HUDEP-2 (cell line): ENCODE data around the gene SH3BGR.
"Not testable (repeated sequence)": the region's sequence is repeated elsewhere in the genome, so short reads cannot be mapped to it uniquely, and the experiment has no call there.

Experiments
- DNase-seq, 76 experiments: peaks; one replicate each; lab custom pipeline; 2025; ENCODE audit not compliant: unreplicated experiment in 76 of 76; lab: John Stamatoyannopoulos, UW

The SH3BGR gene

DNA sequence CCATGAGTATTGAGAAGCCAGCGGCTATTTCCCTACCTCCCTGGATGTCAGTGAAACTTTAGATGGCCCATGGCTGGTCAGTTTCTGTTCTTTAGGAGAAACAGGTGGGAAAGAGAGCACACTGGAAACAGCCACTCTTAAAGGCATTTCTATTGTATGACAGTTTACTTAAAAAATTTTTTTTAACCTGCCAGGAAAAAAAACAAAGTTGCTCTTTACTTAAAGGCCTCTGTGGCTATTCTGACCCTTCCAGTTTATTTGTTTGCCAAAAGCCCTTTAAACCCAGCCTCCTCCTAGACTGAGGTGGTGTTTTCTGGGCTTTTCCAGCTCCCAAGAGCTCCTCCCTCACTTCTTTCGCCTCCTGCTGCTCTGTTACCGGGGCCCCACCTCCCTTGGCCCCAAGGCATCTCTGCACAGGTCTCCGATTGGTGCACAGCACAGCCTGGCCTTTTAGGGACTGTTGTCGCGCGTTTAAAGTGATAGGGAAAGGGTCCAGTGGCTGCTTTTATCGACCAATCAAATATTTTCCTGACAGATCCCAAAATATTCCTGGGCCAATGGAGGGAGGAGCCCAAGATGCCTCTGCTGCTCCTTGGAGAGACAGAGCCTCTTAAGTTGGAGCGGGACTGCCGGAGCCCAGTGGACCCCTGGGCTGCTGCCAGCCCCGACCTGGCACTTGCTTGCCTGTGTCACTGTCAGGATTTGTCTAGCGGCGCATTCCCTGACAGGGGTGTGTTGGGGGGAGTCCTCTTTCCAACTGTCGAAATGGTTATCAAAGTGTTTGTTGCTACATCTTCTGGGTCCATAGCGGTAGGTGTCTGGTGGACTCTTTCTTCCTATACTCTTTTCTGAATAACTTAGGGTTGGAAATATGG lies at the start of gene SH3BGR:
Gene SH3BGR (plus strand): TSS at position 639 of the 875 bp plus-strand sequence. CDS start 127 bp downstream, at position 766.
- no peak for DNase-seq

DNA sequence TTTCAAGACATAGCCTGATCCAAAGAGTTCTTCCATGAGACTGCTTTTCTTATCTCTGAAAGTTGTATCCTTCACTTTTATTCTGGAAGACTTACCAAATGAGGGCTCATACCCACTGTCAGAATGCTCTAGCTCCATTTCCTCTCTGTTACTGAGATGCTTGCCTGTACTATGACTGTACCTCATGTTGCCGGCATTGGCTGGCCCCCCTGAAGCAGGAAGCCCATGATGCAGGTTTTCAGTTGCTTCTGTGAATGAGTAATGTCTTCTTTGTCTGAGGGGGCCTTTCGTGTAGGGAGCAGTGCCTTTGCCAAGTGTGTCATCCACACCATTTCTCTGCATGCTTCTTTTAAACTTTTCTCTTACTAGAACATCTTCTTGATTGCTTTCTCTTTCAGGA lies 45.7 kb upstream of the SH3BGR start:
- no peak for DNase-seq

DNA sequence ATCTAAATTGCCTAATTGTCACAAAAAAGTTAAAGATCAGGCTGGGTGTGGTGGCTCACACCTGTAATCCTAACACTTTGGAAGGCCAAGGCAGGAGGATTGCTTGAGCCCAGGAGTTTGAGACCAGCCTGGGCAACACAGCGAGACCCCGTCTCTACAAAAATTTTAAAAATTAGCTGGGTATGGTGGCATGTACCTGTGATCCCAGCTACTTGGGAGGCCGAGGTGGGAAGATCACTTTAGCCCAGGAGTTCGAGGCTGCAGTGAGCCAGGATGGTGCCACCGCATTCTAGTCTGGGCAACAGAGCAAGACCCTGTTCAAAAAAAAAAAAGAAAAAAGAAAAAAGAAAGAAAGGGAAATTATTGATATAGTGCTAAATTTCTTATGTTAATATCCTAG lies 32.6 kb upstream of the SH3BGR start:
- not testable (repeated sequence) for DNase-seq

DNA sequence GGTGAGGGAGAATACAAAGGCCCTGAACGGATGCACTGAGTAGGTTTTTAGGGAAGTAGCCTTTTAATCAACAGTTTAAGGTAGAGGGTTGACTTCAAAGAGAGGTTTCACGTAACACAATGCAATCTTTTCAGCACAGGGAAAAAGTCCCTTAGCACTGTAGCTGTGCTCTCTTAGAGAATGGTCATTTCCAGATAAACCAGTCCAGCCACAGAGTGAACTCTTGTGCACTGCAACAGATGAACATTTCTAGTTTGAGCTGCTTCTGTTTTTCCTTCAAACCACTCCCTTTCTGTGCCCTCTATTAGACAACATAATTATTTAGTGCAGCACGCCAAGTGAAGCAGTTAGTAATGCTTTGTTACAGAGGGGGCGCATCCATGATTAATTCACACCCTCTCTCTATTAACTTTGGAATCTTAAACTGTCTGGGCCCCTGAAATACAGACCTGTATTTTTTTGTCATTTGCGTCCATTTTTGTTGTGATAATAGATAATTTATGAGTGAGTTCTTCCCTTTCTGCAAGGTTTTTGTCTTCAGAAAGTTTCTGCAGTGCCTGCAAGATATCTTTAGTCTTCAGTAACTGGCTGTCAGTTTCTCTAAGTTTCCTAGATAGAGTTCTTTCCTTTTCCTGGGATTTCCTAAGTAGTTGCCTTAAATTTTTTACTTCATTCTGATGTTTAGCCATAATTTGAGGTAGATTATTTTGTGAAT lies 29.1 kb upstream of the SH3BGR start:
- DNase-seq: peak in 1 of 76 experiments; percentile 7

DNA sequence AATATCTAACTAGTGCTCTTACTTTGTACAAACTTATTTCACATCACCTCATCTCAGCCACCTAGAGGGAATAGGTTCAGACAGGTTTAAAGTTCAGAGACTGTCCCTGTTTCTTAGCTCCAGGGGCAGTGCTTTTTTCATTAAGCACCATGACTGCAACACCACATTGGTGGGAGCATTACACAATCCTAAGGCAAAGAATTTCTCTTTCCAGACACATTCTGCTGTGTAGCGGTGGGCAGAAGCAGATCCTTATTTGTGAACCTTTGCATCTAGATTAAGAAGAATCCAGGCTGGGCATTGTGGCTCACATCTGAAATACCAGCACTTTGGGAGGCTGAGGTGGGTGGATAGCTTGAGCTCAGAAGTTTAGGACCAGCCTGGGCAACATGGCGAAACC lies 22.3 kb upstream of the SH3BGR start:
- no peak for DNase-seq

DNA sequence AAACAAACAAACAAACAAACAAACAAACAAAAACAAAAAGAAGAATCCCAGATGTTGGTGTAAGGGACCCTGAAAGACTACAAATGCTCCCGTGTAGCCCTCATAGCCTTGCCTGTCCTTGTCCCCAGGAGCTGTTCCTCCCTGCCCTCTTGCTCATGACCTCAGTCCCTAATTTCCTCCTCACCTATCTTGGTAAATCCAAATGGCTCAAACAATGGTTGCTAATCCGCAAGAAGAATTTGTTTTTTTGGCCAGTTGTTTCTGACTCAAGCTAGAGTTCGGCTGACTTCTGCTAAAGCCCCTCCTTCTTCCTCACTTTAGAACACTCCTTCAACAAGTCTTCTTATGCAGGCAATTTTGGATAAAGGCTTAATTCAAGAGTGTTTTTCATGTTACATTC lies 21.8 kb upstream of the SH3BGR start:
- DNase-seq: no peak

DNA sequence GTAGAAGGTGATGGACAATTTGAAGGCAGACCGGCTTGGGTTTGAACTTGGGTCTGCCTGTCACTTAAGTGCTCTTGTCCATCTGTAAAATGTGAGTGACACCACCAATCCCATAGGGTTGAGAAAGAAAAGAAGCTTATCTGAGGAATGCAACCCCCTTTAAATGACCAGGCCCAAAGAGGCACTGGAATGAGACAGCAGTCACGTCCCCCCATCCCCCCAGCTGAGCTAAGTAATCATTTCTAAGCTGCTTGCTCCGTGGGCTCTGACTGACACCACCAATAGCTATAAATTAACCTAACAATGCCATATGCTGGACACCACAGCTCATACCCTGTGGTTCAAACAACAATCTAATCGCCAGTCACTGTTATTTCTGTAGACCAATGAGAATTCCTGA lies 21.3 kb upstream of the SH3BGR start:
- no peak for DNase-seq

DNA sequence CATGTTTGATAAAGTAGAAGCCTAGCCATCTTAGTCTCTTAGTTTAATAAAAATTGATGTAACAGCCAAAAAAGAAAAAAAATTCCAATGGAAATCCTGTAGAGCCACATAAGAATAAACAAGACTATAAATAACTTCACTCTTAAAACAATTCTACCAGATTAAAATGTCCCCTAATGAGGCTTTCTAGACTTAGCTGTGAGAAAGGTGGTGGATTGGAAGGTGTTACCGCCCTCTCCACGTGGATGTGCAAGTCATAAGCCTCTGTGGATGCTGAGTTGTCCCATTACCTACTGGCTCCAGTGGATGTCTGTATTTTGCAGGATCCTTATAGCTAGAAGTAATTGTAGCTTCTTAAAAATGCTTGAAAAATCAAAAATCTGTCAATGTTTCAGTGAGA lies 20.8 kb upstream of the SH3BGR start:
- no peak for DNase-seq

DNA sequence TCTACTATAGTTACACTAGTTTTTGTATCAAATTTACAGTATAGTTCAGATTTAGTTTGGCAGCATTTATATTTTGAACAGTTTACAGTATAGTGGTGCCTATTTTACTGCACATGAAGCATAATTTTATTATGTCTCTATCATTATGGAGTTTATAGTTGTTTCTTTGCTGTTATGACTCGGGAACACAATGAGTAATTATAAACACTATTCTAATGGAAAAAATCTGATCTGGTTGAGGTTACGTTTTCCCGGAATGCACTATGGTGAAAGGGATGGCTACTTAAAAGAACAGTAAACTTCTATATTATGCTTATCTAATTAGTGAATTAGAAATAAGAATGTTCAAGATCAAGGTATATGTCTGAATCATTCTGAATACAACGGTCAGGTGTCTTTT lies 16.8 kb upstream of the SH3BGR start:
- DNase-seq: no peak

DNA sequence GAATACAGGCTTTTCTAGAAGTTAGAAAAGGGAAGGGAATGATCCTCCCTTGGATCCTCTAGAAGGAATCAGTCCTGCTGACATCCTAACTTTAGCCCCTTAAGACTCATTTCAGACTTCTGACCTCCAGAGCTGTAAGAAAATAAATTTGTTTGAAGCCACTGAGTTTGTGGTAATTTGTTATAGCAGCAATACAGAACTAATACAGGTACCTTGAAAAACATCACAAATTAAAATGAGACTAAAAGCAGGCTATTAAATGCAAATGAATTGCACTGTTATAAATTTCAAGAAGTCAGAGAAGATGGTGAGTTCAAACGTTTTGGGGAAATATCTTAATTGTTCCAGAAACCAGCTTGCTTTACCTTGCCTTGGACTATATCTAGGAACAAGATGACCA lies 12.5 kb upstream of the SH3BGR start:
- DNase-seq: no peak

DNA sequence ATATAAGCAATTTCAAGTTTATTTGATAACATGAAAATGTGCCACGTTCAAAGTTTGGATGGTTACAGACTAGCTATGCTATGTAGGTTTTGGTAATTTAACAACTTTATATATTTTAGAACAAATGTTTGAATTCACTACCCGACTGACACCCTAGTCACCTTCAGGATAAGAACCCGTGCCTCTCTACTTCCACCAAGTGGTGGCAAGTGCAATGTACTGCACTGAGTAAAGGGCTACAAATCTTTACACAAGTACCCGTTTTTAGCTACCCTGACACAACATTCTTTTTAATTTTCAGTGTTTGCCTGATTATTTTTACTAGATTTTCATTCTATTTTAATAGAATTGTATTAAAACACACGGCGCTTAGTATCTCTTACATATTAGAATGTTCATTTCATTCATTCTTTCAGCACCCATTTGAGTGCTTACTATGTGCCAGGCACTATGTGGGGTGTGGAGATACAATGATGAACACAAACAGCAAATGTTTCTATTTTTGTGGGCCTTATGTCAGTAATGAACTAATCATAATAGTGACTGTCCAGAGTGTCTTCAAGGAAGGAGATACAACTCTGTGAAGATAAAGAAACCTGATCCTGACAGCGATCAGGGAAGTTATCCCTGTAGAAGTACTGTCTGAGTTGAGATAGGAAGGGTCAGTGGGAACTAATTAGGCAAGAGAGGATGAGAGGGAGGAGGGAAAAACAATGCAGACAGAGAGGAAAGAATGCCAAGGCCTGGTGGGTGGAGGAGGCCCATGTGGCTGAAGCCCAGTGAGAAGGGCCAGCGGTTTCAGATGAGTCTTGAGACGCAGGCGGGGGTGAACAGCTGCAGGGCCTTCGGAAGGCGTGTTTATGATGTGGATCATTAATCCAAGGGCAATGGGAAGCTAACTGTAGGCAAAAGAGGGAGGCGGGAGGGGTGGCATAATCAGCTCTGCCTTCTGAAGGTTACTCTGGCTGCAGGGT lies 10.0 kb upstream of the SH3BGR start:
- peak in 49 of 76 experiments; percentile 4 to 74 (median 42) for DNase-seq

DNA sequence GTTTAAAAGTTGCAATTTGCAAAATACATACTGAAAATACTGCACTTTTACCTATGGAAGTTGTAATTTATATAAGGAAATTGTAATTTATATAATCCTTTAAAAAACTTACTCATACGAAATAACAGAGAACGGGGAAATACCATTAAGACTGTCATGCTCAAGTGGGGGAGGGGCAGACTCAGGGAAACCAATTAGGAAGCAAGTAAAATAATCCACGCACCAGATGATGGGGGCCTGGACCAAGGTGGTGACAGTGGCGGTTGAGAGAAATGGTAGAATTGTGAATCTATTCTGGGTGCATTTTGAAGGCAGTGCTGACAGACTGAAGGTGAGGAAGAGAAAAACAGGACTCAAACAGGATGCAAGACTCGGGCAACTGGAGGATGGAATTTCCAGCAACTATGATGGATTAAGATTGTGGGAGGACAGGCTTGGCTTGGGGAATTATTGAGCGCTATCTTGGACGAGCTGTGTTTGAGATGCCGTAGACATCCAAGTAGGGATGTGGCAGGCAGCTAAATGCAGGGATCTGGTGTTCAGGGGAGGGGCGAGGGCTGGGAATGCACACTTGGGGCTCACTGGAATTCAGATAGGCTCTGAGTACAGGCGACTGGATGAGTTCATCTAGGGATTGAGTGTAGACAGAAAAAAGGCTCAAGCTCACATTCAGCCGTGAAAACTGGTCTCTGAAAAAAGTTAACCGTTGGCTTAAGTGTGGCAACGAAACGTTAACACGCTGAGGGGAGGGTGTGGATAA lies 7.2 kb upstream of the SH3BGR start:
- DNase-seq: no peak

DNA sequence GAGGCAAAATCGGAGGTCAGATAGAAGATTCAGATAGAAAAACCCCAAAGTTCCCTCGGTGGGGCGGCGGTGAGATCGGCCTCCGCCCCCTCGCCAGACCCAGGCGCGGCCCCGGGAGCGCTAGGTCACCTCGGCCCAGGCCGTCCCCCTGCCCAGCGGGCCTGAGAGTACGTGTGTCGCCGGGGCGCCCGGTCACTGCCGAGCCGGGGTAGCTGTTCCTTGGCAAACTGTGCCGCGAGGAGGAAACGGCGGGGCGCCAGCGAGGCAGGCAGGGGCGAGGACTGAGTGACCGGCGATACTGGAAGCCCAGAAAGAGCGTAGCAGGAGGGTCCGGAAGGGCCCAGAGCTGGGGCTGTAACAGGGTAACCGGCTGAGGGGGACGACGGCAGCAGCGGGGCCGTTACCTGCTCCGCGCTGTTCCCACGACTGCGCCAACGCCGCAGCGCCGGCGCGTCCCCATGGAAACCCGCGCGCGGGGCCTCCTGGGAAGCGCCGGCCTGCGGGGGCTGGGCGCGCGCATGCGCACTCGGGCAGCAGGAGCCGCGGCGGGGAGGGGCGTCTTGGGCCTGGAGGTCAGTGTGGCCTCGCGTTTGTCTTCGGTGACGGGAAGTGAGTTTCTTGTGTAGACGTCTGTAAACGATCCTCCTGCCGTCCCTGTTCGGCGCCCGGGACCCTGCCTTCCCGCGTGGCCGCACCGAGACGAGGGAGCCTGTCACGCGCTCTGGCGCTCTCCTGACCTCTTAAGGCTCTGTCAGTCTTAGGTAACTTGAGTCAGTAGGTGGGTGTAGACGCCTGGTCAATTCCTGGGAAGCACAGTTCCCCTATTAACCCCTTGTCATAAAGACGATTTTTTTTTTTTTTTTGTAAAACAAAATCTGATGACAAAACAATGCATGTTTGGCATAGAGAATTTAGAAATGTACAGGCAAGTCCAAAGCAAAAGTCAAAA lies 6.2 kb upstream of the SH3BGR start, which contains the start of gene LCA5L:
Gene LCA5L (minus strand): TSS at position 458 of the 949 bp plus-strand sequence. CDS start 17,285 bp downstream, outside the sequence.
- peak; percentile 25 to 99 (median 89) for DNase-seq

DNA sequence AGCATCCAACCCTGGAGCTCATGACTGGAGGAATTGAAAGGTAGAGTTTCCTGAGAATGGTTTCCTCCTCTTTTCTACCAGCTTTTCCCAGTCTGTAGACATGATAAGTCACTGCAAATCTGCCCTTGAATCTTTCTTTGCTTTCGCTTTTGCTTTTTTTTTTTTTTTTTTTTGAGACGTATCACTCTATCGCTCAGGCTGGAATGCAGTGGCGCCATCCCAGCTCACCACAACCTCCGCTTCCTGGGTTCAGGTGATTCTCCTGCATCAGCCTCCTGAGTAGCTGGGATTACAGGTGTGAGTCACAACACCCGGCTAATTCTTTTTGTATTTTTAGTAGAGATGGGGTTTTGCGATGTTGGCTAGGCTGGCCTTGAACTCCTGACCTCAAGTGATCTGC lies 4.5 kb upstream of the SH3BGR start:
- DNase-seq: no peak

DNA sequence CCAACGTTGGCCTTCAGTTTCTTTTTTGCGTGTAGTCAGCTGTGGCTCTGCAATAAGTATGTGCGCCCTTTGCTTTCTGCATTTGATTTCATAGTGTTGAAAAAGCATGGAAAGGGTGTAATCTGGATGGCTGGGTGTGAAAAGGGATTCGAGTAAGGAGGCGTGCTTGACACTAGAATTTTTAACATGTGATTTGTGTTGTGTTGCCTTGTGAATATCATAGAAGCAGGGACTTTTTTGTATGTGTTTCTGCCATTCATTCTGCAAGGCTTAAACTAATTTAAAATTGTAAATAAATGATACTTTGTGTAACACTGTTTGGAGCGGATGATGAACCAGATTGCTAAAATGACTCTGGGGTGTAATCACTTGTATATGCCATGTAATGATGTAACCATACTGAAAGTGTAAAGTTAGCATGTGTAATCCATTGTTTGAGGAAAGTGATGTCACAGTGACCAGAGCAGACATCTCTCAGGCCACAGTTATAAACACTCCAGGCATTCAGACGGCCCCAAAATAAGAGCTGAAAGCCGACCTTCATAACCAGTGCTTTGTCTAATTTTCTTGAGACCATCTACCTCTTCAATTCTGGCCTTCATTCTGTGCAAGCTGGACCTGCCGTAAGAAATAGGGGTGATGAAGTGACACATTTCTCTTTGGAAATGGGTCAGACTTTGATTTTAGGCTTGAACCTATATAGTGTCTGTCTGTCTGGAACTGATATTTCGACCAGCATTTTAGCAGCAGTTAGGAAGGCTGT lies 618 bp downstream of the SH3BGR start:
- DNase-seq: no peak

DNA sequence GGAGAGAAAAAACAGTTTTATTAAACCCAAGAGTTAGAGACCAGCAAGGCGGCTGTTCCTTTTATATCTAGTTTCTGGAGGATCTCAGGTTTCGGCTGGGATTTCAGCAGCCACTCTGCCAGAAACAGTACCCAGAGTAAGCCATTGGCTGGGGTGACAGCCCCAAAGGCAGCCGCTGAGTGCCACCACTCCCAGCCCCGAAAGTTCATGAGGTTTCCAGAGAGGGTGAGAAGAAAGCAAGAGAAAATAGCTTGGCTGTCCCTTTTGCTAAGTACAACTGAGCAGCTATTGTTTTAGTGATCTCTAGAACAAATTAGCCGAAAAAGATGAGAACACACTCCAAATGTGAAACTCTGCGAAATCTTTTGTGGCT lies 1.2 kb downstream of the SH3BGR start:
- no peak for DNase-seq

DNA sequence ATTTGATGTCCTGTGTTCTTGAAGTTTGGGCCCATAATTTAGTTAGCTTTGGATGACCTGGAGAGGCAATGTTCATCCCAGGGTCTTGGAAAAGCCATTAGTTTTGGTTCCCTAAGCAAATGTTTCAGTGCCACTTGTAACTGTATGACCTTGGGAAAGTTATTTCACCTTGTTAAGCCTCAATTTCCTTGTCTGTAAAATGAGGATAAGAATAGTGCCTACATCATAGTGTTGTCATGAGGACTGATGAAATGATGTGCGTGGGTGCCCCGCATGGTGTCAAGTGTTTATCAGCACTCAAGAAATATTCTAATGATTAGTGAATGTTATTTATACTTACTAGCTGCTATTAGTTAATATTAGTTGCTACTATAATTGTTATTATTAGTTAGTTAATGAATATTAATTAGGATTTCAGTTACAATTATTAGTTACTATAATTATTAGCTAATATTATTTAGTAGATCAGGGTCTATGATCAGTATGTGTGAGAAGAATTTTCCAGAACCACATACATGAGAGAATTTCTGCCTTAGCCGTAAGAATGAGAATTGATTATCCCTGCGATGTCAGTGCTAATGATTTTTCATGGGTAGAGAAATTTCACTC lies 1.9 kb downstream of the SH3BGR start:
- no peak for DNase-seq
